K562 (cell line): ENCODE data around the gene SLC1A7. TPM values are rescaled to one million over a fixed set of nuclear protein-coding genes. Genes with fewer than 3 reads are reported as not detected.

Experiments
- ATAC-seq: fragments of 200-7000 bp; cut with Tn5 transposase; 3 replicates; pipeline ENCODE4 v1.9.1; 2020; ENCODE audit warnings: moderate library complexity
- BruUV-seq: library from RNA; stranded (reverse); fragments of 400-500 nt; replicated peaks from 2 replicates; lab custom pipeline; 2021; lab: Mats Ljungman, UMichigan
- CTCF ChIA-PET: fragments of 300-600 bp; formaldehyde crosslinking; extraction: SDS; loops from one replicate; lab custom pipeline; 2021; ENCODE audit warnings: low intra/inter-chr PET ratio; lab: Yijun Ruan, JAX
- POLR2A ChIA-PET: fragments of 300-600, 350-650 bp; sonication (Branson Sonifier 250); formaldehyde crosslinking; extraction: SDS; loops from one replicate; lab custom pipeline; 2021; ENCODE audit warnings: antibody characterized with exemption, inconsistent platforms; lab: Yijun Ruan, JAX
- DNase-seq, 4 experiments: peaks; one replicate each; pipeline versions ENCODE4 v3.0.0 to v3.0.0-alpha.2; 2011 to 2018; ENCODE audit warnings: low spot score in 3 of 4, mixed read lengths in 3 of 4; ENCODE audit errors: extremely low read depth in 1 of 4
- FAIRE-seq: peaks from 2 replicates; lab custom pipeline; 2011; peaks lifted over from hg19 to GRCh38; lab: Jason Lieb, UNC
- H2AFZ ChIP-seq: 2 replicates; pipeline ENCODE4 v1.6.0; 2011; ENCODE audit warnings: low read depth, low read length, control low read depth, inconsistent platforms
- H3K27ac ChIP-seq: fragments of 200-600 bp; 3 replicates; pipeline ENCODE4 v1.8.0; 2011; ENCODE audit warnings: low read depth, mild to moderate bottlenecking, control low read depth, inconsistent platforms, low read length, moderate library complexity, mixed read lengths; ENCODE audit errors: extremely low read depth
- H3K27me3 ChIP-seq, 2 experiments: fragments of 300-600 bp in 1 of 2; 2 replicates in 1 of 2; 3 replicates in 1 of 2; pipeline versions ENCODE4 v1.6.0 to v1.8.0; 2011; ENCODE audit warnings: inconsistent platforms in 2 of 2, low read length in 2 of 2, mild to moderate bottlenecking in 1 of 2, mixed read lengths in 1 of 2, moderate library complexity in 1 of 2; ENCODE audit not compliant: control insufficient read depth in 2 of 2, insufficient read depth in 2 of 2
- H3K36me3 ChIP-seq: fragments of 300-600 bp; 3 replicates; pipeline ENCODE4 v1.8.0; 2011; ENCODE audit warnings: mild to moderate bottlenecking, low read length, inconsistent platforms; ENCODE audit not compliant: control insufficient read depth, insufficient read depth
- H3K4me1 ChIP-seq, 2 experiments: fragments of 200-600 bp in 1 of 2; replicated peaks in 1 of 2; 2 replicates in 1 of 2; 3 replicates in 1 of 2; pipeline versions ENCODE4 v1.5.1 to v1.8.0; 2011; ENCODE audit warnings: inconsistent platforms in 2 of 2, low read length in 2 of 2, mild to moderate bottlenecking in 1 of 2, mixed read lengths in 1 of 2, moderate library complexity in 1 of 2; ENCODE audit not compliant: control insufficient read depth in 2 of 2, insufficient read depth in 2 of 2
- H3K4me2 ChIP-seq: 2 replicates; pipeline ENCODE4 v1.6.1; 2011; ENCODE audit warnings: low read length, control low read depth, inconsistent platforms, mixed read lengths; ENCODE audit not compliant: insufficient read depth
- H3K4me3 ChIP-seq: fragments of 200-600 bp; sonication (generic), shearing (Covaris generic); 2 replicates; pipeline ENCODE4 v1.5.1; 2016; ENCODE audit warnings: control low read depth, inconsistent platforms
- H3K79me2 ChIP-seq: fragments of 200-600 bp; 3 replicates; pipeline ENCODE4 v1.8.0; 2011; ENCODE audit warnings: low read length, inconsistent platforms; ENCODE audit not compliant: control insufficient read depth, insufficient read depth
- H3K9ac ChIP-seq, 2 experiments: 2 replicates each; pipeline versions ENCODE4 v1.6.0 to v1.6.1; 2011; ENCODE audit warnings: low read depth in 2 of 2, low read length in 2 of 2, control low read depth in 1 of 2, inconsistent platforms in 1 of 2, mild to moderate bottlenecking in 1 of 2, mixed read lengths in 1 of 2; ENCODE audit not compliant: insufficient read depth in 1 of 2
- H3K9me1 ChIP-seq: one replicate; pipeline ENCODE4 v1.6.0; 2011; ENCODE audit warnings: inconsistent platforms, mild to moderate bottlenecking, low read length, moderate library complexity; ENCODE audit not compliant: control insufficient read depth, insufficient read depth
- H3K9me3 ChIP-seq: replicated peaks from 2 replicates; pipeline ENCODE4 v1.5.1; 2011; ENCODE audit warnings: low read depth, low read length, inconsistent platforms; ENCODE audit not compliant: control insufficient read depth, insufficient read depth
- H4K20me1 ChIP-seq: replicated peaks from 2 replicates; pipeline ENCODE4 v1.6.1; 2011; ENCODE audit warnings: low read length, inconsistent platforms, mixed read lengths; ENCODE audit not compliant: control insufficient read depth, insufficient read depth
- CBFA2T2 ChIP-seq: fragments of 450-650 bp; conservative IDR thresholded peaks from 2 replicates; pipeline ENCODE4 v1.6.1; 2017; ENCODE audit warnings: mild to moderate bottlenecking
- CEBPB ChIP-seq: fragments of 450-650 bp; IDR thresholded peaks from 2 replicates; pipeline ENCODE4 v1.6.1; 2016; ENCODE audit warnings: missing genetic modification characterization, missing compliant biosample characterization
- CEBPG ChIP-seq, 3 experiments: fragments of 200-800 bp in 1 of 3; sonication (Bioruptor generic) in 1 of 3; sonication (generic) in 1 of 3; formaldehyde crosslinking in 1 of 3; IDR thresholded peaks in 2 of 3; conservative IDR thresholded peaks in 1 of 3; 2 replicates each; pipeline versions ENCODE4 v1.6.1 to v1.8.0; 2016 to 2022; ENCODE audit warnings: missing compliant biosample characterization in 2 of 3, missing genetic modification characterization in 2 of 3, mild to moderate bottlenecking in 1 of 3, missing genetic modification reagents in 1 of 3
- EP300 ChIP-seq: IDR thresholded peaks from 2 replicates; pipeline ENCODE4 v1.6.1; 2012; ENCODE audit warnings: low read length, improper control_type of control experiment
- NFE2L1 ChIP-seq: fragments of 450-650 bp; IDR thresholded peaks from 2 replicates; pipeline ENCODE4 v1.6.1; 2016; ENCODE audit warnings: missing genetic modification characterization, low read depth, mild to moderate bottlenecking, missing compliant biosample characterization, moderate library complexity, borderline replicate concordance
- ZBTB11 ChIP-seq, 3 experiments: fragments of 200-800 bp in 1 of 3; fragments of 250-450 bp in 1 of 3; fragments of 450-650 bp in 1 of 3; sonication (Bioruptor Pico) in 1 of 3; sonication (Bioruptor generic) in 1 of 3; formaldehyde crosslinking in 1 of 3; IDR thresholded peaks; 2 replicates each; pipeline versions ENCODE4 v1.6.1 to v1.8.0; 2016 to 2022; ENCODE audit warnings: mild to moderate bottlenecking in 2 of 3, missing genetic modification characterization in 2 of 3, missing compliant biosample characterization in 1 of 3, moderate library complexity in 1 of 3
- ZMIZ1 ChIP-seq, 2 experiments: fragments of 150-350 bp in 1 of 2; IDR thresholded peaks; 2 replicates each; pipeline ENCODE4 v1.6.1; 2012 to 2016; ENCODE audit warnings: low read depth in 2 of 2, low read length in 2 of 2, mild to moderate bottlenecking in 1 of 2, moderate library complexity in 1 of 2
- ZNF197 ChIP-seq: fragments of 200-800 bp; sonication (Bioruptor generic); IDR thresholded peaks from 2 replicates; pipeline ENCODE4 v1.6.1; 2016; ENCODE audit warnings: low read depth, missing genetic modification characterization, missing compliant biosample characterization
- ZNF280B ChIP-seq: fragments of 250-450 bp; sonication (Bioruptor Pico); IDR thresholded peaks from 2 replicates; pipeline ENCODE4 v1.5.1; 2021; ENCODE audit warnings: mild to moderate bottlenecking
- ZNF785 ChIP-seq: fragments of 250-450 bp; sonication (Bioruptor Pico); IDR thresholded peaks from 2 replicates; pipeline ENCODE4 v1.4.0; 2020; ENCODE audit warnings: mild to moderate bottlenecking
- WGBS: fragments of 100-300 bp; shearing (Covaris generic); methylation state at CpG from one replicate; pipeline ENCODE4 v1.1.6; 2016; ENCODE audit warnings: low coverage, mixed read lengths; ENCODE audit not compliant: insufficient coverage; ENCODE audit errors: missing lambda C conversion rate; 5-methylcytosine and 5-hydroxymethylcytosine counted together
- in situ Hi-C: fragments of 300-500 bp; cut with MboI; formaldehyde crosslinking; loops from 4 replicates; pipeline ENCODE4 v1.15.0; 2018; ENCODE audit warnings: inconsistent platforms, mixed read lengths
- intact Hi-C: fragments of 100-400 bp; cut with micrococcal nuclease; formaldehyde crosslinking; loops from 2 replicates; pipeline ENCODE4 v1.14.2; 2022
- polyA plus RNA-seq, 8 experiments: library from polyadenylated mRNA; depleted of rRNA in 4 of 8; stranded (reverse) in 5 of 8; unstranded in 3 of 8; fragments of >200 nt; fragmentation: Nextera tagmentation in 2 of 8; fragmentation: Illumina TruSeq in 1 of 8; extraction: Ambion mirVana in 2 of 8; extraction: Trizol in 1 of 8; gene quantifications; 2 replicates each; pipeline versions ENCODE4 v1.2.1 to v1.2.3, GENCODE V29; 2011 to 2014; ENCODE audit warnings: inconsistent platforms in 1 of 8, missing spikeins in 1 of 8
- total RNA-seq, 7 experiments: library from RNA; depleted of rRNA in 6 of 7; stranded (reverse); fragments of >200 nt in 6 of 7; fragmentation: Illumina TruSeq in 2 of 7; extraction: Trizol in 2 of 7; gene quantifications; 2 replicates each; pipeline versions ENCODE4 v1.2.1 to v1.2.3, GENCODE V29; 2011 to 2021; ENCODE audit warnings: low replicate concordance in 1 of 7

Gene SLC1A7
- total and polyA plus RNA-seq, 9 of the 15 experiments (the other 6 are each of a cell fraction or from before 2014, with no cell fraction given): 0.07 TPM; not detected in 8

GRCh38 chr1:53068314-53069099 lies 73.9 kb downstream of the SLC1A7 start:
- H3K36me3 ChIP-seq: no peaks in the 10 kb centered on the region
- no peak overlapping the region for H2AFZ ChIP-seq
- H3K4me1 ChIP-seq: peaks cover 0 to 15% of the 10 kb centered on the region in 2 experiments; a peak in 2 of 5 replicates
- no peaks in the 10 kb centered on the region for H4K20me1 ChIP-seq
- H3K9ac ChIP-seq: no peak overlapping the region
- peaks cover 14 to 46% of the 10 kb centered on the region in 2 experiments; a peak in 4 of 5 replicates for H3K27me3 ChIP-seq
- no peaks in the 10 kb centered on the region for H3K9me3 ChIP-seq
- DNase-seq (peak in 1 of 4 experiments; percentile 14), ATAC-seq (peak; percentile 18; the same call in 1 of the 3 replicates), FAIRE-seq (peak; percentile 40)
- BruUV-seq: no TSS peak
- ChIA-PET POLR2A (interaction anchor here (0.8 to 1.4 kb wide), 5 partner anchors 9 to 39 kb away, joined by 3 to 8 read pairs (median 5); no protein-coding TSS in a partner anchor), CTCF (no interaction called here)
- no peaks in the 10 kb centered on the region for H3K9me1 ChIP-seq
- in situ Hi-C loops: no loop called here
- 2% methylated on average over 7 of the region's 7 CpGs for WGBS
- intact Hi-C loops: loop anchor here (10.0 kb wide), 1 partner anchor 164 kb away; no protein-coding TSS in a partner anchor
- H3K27ac ChIP-seq: no peak overlapping the region
- no peak overlapping the region for H3K4me2 ChIP-seq
- H3K4me3 ChIP-seq: no peak overlapping the region
- no peaks in the 10 kb centered on the region for H3K79me2 ChIP-seq
- TF ChIP-seq ZMIZ1 (IDR thresholded peaks at IDR 0.05; ENCODE audit: low read depth in 2 of 2, low read length in 2 of 2) (no peak), EP300 (0 out of 2 replicates have a peak, but pooled peaks have one; percentile 25), ZNF280B (CRISPR knock-in tag) (no peak), ZNF197 (CRISPR knock-in tag) (no peak), CBFA2T2 (peak; percentile 75), ZBTB11 (CRISPR knock-in tag; IDR thresholded peaks at IDR 0.05) (no peak), CEBPB (tag) (peak; percentile 34; the same call in 1 of the 2 replicates), CEBPG (CRISPR knock-in tag; IDR thresholded peaks at IDR 0.05) (peak; percentile 81), CEBPG (tag; conservative IDR thresholded peaks at IDR 0.05 in 1 of 2, IDR thresholded peaks at IDR 0.05 in 1 of 2) (peak in 1 of 2 experiments; percentile 79; a peak in 2 of 4 replicates), NFE2L1 (tag) (no peak), ZNF785 (CRISPR knock-in tag) (no peak)
